Stimulated activated CD4-positive, alpha-beta T cell treated with anti-CD3 and anti-CD28 coated beads, Interleukin-2, amount 100 ng/mL, for 4 hours (primary cell): ENCODE results near the gene G3BP2.
"Not testable (repeated sequence)": the region's sequence is repeated elsewhere in the genome, so short reads cannot be mapped to it uniquely, and the experiment has no call there.

Experiments
- DNase-seq: peaks from one replicate; pipeline ENCODE4 v3.0.0-alpha.2; 2020; ENCODE audit warnings: low read depth

G3BP2 gene

DNA sequence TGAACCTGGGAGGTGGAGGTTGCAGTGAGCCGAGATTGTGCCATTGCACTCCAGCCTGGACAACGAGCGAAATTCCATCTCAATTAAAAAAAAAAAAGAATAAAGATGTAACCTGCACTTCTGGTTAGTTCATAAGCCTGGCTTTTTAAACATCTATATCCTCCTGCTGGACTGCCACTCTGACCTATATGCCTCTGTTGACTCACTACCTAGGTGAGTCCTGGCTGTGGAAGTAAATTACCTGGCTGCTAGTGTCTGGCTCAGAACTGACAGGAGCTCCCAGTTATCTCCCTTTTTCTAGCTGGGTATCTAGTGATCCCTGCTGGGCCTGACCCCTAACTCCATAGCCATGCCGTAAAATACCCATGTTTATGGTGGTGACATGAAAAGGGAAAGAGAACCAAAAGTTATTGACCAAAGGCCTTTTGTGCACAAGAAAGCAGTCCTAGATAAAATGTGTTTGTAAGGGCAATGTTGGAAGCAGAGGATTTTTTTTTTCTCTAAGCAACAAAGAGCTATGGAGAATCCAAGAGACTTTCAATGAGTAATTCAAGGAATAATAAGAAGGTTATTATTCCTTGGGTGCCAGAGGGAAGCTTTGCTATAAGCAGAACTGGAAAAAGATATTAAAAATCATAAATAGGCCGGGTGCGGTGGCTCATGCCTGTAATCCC, 10.4 kb upstream of the G3BP2 start:
- DNase-seq, result no peak

DNA sequence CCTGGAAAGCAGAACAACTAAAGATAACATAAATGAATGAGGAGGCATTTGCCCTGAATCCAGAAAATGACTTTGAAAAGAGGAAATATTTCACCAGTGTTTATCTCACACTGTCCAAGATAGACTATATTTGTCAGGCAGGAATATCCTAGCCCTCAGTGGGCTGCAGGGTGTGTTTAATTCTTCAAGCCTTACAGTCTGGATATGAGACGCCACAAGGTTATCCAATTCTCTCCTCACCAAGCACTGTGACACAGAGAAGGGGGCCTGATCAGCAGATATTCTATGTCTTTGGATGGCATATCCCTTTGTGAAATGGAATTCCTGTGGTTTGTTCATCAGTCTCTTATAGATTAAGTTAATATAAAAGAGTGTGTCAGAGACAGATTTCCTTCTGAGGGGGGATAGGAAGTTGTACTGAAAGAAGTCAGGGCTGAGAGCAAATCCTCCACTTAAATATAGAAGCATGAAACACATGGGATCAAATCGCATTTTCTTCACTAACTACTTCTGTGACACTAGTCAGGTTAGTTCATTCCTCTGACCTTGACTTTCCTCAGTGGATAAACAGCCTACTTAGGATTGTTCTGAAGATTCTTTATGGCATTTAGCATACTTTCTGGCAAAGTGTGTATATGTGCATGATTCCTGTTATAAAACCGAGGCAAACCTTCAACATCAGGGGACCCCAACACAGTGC, 6.8 kb upstream of the G3BP2 start:
- DNase-seq, result no peak

DNA sequence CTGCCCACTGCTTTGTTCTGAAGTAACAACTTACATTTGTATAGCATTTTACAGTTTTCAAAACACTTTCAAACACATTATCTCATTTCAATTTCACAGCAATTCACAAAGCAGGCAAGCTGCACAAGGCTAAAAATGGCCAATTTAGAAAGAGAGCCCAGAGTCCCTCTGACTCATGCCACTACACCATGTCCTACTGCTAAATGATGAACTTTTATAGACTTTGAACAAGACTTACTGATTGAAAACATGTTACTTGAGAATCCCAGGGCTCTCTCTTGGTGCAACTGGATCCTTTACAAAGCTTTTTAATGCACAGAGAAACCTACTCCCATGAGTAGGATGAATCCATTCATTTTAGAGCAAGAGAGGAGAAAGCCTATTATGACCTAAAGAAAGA, 5.8 kb upstream of the G3BP2 start:
- DNase-seq, result no peak

- DNase-seq, result no peak
Observed at GRCh38 chr4:75678473-75678872, 5.3 kb upstream of the G3BP2 start.

DNA sequence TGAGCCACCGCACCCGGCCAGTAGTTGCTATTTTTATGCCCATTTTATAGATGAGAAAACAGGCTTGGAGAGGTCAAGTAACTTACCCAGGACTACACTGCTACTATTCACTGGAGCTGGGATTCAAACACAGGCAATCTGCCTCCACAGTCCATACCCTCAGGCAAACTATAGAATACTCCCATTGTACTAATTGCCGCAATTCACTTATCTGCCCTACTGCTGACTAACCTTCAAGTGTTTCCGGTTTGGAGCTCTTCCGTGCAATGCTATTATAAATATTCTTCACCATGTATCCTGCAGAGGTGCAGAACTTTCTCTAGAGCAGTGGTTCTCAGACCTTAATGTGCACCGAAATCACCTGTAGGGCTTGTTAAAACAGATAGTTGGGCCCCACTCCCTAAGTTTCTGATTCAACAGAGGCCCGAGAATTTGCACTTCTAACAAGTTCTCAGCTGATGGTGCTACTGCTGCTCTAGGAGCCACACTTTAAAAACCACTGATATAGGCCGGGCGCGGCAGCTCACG, 1.9 kb upstream of the G3BP2 start:
- DNase-seq, result no peak

GRCh38 chr4:75673959-75674328, 733 bp upstream of the G3BP2 start:
- no peak for DNase-seq

DNA sequence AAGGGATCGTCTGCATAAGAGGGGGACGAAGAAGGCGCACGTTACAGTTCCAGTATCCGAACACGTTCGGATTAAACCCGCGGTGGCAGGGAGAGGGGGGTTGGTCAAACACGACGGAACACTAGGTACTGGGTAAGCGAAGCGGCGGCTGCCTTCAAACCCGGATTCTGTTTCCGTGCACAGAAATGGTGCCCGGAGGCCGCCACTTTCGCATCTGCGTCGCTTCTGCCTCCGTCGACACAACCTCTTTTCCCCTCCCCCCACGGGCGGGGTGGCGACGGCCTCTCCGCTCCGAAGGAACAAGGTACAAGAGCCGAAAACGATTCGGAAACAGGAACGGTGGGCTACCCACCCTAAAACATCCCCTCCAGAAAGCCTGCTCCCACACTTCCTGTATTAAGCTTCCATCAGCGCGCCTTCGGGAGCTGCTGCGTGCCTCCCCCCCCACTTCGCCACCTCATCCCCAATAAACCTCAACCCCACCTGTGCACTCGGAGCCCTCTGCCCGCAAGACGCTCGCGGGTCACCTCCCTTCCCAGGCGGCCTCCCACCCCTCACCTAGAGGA, 667 bp downstream of the G3BP2 start:
- DNase-seq, result peak; percentile 69

- DNase-seq, result no peak
Observed at GRCh38 chr4:75671802-75672421, 1.3 kb downstream of the G3BP2 start.

- no peak for DNase-seq
Observed at GRCh38 chr4:75668596-75668995, 4.6 kb downstream of the G3BP2 start.

DNA sequence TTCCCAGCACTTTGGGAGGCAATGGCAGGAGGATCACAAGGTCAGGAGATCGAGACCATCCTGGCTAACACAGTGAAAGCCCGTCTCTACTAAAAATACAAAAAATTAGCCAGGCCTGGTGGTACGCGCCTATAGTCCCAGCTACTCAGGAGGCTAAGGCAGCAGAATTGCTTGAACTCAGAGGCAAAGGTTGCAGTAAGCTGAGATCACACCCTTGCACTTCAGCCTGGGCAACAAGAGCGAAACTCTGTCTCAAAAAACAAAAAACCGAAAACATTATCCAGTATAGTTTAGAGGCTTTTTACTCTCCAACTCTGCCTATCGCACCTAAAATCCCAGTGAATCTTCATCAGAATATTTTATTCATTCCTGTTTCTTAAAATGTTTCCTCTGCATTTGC, 5.6 kb downstream of the G3BP2 start:
- not testable (repeated sequence) for DNase-seq

GRCh38 chr4:75666299-75666698, 6.9 kb downstream of the G3BP2 start:
- no peak for DNase-seq

GRCh38 chr4:75664604-75665003, 8.6 kb downstream of the G3BP2 start:
- DNase-seq, result not testable (repeated sequence)

GRCh38 chr4:75662626-75663025, 10.6 kb downstream of the G3BP2 start:
- DNase-seq, result no peak

- no peak for DNase-seq
Observed at GRCh38 chr4:75660491-75660890, 12.7 kb downstream of the G3BP2 start.

DNA sequence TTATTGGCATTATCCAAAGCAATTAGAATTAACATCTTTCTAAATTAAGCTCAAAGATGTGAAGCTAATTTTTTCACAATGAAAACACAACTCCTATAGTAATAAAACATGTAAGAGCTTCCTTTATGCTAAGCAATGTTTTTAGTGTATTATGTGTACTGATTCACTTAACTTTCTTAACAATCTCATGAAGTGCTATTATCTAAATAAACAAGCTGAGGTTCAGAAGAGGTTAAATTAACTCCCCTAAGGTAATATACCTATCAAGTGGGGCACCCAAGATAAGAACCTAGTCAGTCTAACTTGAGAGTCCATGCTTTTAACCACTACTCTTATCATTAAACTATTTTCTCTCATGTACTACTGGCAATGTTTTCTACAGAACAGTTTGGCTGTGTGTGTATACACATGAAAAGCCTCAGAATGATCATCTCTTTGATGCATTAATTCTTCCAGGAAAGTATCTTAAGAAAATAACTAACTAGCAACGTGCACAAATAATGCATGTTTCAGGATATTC, 13.6 kb downstream of the G3BP2 start:
- DNase-seq, result no peak

GRCh38 chr4:75658876-75659275, 14.3 kb downstream of the G3BP2 start:
- no peak for DNase-seq

DNA sequence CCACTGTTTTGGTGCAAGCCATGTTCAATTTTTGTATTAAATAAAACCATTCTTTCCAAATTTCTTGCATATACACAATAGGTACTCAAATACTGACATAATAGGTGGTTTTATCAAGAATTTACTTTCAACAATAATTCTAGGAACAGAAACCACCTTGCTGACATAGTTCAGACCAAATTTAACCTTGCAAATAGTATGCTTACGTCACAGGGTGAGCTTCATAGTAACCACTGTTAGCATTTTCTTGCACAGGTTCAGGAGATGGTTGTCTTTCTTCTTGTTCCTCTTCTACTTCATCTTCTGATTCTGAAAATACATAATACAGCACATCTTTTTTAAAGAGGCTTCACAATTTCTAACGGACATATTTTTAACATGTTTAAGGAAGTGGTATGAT, 17.6 kb downstream of the G3BP2 start:
- DNase-seq, result no peak

DNA sequence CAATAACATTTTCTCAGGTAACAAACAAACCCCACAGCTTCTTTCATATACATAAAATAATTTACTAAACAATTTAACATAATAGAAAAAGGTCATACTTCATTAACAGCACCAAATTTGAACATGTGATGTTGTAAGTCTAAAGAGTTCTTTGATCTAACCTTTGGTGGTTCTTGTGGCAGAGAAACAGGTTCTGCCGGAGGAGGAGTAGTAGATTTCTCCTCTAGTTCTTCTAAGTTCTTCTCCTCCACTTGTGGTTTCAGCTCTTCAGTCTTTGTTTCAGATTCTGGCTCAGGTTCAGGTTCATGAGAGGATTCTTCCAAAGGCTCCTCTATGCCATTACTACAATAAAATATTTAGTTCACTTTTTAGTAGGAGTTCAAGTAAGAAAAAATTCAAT, 18.3 kb downstream of the G3BP2 start:
- DNase-seq, result no peak

- no peak for DNase-seq
Observed at GRCh38 chr4:75653845-75654503, 19.2 kb downstream of the G3BP2 start.

- no peak for DNase-seq
Observed at GRCh38 chr4:75644095-75644494, 29.1 kb downstream of the G3BP2 start.

DNA sequence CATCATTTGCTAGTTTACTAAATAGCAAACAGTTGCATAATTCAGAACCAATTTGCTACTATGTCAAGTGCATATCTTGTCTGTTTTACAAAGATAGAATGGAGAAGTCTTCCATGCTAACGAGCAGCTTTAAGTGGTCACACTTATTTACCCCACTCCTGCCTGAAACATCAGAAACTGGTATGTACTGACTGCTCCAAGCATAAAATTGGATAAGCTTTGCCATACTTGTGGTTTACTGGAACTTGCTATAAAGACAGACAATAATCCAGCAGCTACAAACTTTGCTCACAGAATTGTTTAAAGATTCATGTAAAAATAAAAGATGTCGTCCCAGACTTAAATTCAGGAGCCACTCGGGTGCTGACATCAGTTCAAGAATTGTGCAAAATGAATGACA, 29.6 kb downstream of the G3BP2 start:
- no peak for DNase-seq

DNA sequence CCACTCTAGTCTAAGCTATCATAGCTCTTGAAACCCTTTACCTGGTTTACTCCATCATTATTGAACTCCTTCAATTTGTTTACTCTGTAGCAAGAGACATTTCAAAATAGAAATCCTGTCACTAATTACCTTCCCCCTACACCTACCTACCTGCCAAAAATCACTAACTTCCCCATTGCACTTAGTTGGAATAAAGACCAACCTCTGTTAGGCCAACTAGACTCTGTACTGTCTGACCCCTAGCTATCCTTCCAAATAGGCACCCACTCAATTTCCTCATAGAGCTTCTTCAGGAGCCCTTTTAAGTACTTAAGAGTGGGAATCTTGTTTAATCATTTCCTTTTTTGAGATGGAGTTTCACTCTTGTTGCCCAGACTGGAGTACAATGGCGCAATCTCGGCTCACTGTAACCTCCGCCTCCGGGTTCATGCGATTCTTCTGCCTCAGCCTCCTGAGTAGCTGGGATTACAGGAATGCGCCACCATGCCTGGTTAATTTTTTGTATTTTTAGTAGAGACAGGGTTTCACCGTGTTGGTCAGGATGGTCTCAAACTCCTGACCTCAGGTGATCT, 34.0 kb downstream of the G3BP2 start:
- DNase-seq, result no peak
